HepG2 (cell line): Measurements from ENCODE around the gene MYOZ3.

Source experiments
- CERS6 ChIP-seq: sonication (generic); formaldehyde crosslinking; IDR thresholded peaks from 2 replicates; pipeline ENCODE4 v1.5.0; 2020; ENCODE audit warnings: missing genetic modification reagents
- CTCF ChIP-seq: sonication (generic); formaldehyde crosslinking; IDR thresholded peaks from 2 replicates; pipeline ENCODE4 v1.5.0; 2020; ENCODE audit warnings: mild to moderate bottlenecking, missing genetic modification reagents, moderate library complexity
- HOMEZ ChIP-seq: IDR thresholded peaks from 2 replicates; pipeline ENCODE4 v1.6.1; 2016; ENCODE audit warnings: low read depth
- PATZ1 ChIP-seq: sonication (generic); formaldehyde crosslinking; IDR thresholded peaks from 2 replicates; pipeline ENCODE4 v1.4.0; 2020; ENCODE audit warnings: missing genetic modification reagents
- TCF7L2 ChIP-seq: IDR thresholded peaks from 2 replicates; pipeline ENCODE4 v1.6.1; 2011; ENCODE audit warnings: mild to moderate bottlenecking, low read depth, low read length, moderate library complexity
- THYN1 ChIP-seq: sonication (generic); formaldehyde crosslinking; IDR thresholded peaks from 2 replicates; pipeline ENCODE4 v1.8.1; 2023; ENCODE audit warnings: low read depth, mild to moderate bottlenecking, moderate library complexity, missing genetic modification reagents, borderline replicate concordance
- ZBTB39 ChIP-seq: sonication (generic); formaldehyde crosslinking; IDR thresholded peaks from 2 replicates; pipeline ENCODE4 v1.5.0; 2020; ENCODE audit warnings: missing genetic modification reagents
- ZFP91 ChIP-seq: sonication (generic); formaldehyde crosslinking; IDR thresholded peaks from 2 replicates; pipeline ENCODE4 v1.9.0; 2022; ENCODE audit warnings: missing genetic modification reagents, mild to moderate bottlenecking, borderline replicate concordance
- TF ChIP-seq, protein P1 (sequence below): IDR thresholded peaks from 2 replicates; pipeline ENCODE4 v1.6.1; 2016; ENCODE audit warnings: low read depth, borderline replicate concordance

GRCh38 chr5:150670275-150670947 is 9.4 kb downstream of the MYOZ3 start:
- TF ChIP-seq ZFP91 = no peak
- no peak for TF ChIP-seq THYN1
- no peak for TF ChIP-seq ZBTB39 (CRISPR knock-in tag)
- TF ChIP-seq CTCF (CRISPR knock-in tag) = no peak
- TF ChIP-seq, protein P1, sequence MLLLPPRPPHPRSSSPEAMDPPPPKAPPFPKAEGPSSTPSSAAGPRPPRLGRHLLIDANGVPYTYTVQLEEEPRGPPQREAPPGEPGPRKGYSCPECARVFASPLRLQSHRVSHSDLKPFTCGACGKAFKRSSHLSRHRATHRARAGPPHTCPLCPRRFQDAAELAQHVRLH = no peak
- no peak for TF ChIP-seq TCF7L2
- TF ChIP-seq PATZ1 (CRISPR knock-in tag) = no peak
- no peak for TF ChIP-seq CERS6 (CRISPR knock-in tag)
- no peak for TF ChIP-seq HOMEZ (CRISPR knock-in tag)
